ENCODE results near the gene CNTNAP2. TPM values are rescaled to one million over a fixed set of nuclear protein-coding genes. Genes with fewer than 3 reads are reported as not detected.

The CNTNAP2 gene
- total and polyA plus RNA-seq, 2 of the 8 experiments (the other 6 are each of a cell fraction or from before 2014, with no cell fraction given): 27.9 to 71.0 TPM

- no peak for TF ChIP-seq SP1 (IDR thresholded peaks at IDR 0.05; ENCODE audit: low read depth, low read length)
- TF ChIP-seq POLR2AphosphoS5 (IDR thresholded peaks at IDR 0.05; ENCODE audit: low read depth, low read length): no peak
- TF ChIP-seq TAF1 (IDR thresholded peaks at IDR 0.05; ENCODE audit: low read depth, low read length): no peak
Measured at GRCh38 chr7:147539685-147540084, 1423.1 kb downstream of the CNTNAP2 start (continued).
